Astrocyte (in vitro differentiated cells and primary cell): Measurements from ENCODE around the gene ABTB2. TPM values are rescaled to one million over a fixed set of nuclear protein-coding genes. Genes with fewer than 3 reads are reported as not detected.
A peak's percentile ranks its signal among the peaks of the same experiment; 100 is the strongest.

Experiments
- DNase-seq: peaks from one replicate; pipeline ENCODE4 v3.0.0-alpha.2; 2010; ENCODE audit warnings: low read depth
- FAIRE-seq: peaks from 2 replicates; lab custom pipeline; 2011; peaks lifted over from hg19 to GRCh38; lab: Jason Lieb, UNC
- H2AFZ ChIP-seq: 2 replicates; pipeline ENCODE4 v1.6.0; 2012; ENCODE audit warnings: low read depth, low read length, inconsistent platforms
- H3K27ac ChIP-seq: 2 replicates; pipeline ENCODE4 v1.5.1; 2011; ENCODE audit warnings: low read depth, low read length, inconsistent platforms
- H3K27me3 ChIP-seq: 2 replicates; pipeline ENCODE4 v1.6.0; 2011; ENCODE audit warnings: low read length, inconsistent platforms; ENCODE audit not compliant: insufficient read depth
- H3K36me3 ChIP-seq: 2 replicates; pipeline ENCODE4 v1.5.1; 2011; ENCODE audit warnings: low read length, inconsistent platforms; ENCODE audit not compliant: insufficient read depth
- H3K4me1 ChIP-seq: 2 replicates; pipeline ENCODE4 v1.5.1; 2011; ENCODE audit warnings: low read length, inconsistent platforms; ENCODE audit not compliant: insufficient read depth
- H3K4me2 ChIP-seq: 2 replicates; pipeline ENCODE4 v1.6.0; 2012; ENCODE audit warnings: low read length, inconsistent platforms
- H3K4me3 ChIP-seq: 2 replicates; pipeline ENCODE4 v1.5.1; 2011; ENCODE audit warnings: low read depth, mild to moderate bottlenecking, low read length, inconsistent platforms; ENCODE audit not compliant: insufficient read depth
- H3K79me2 ChIP-seq: 2 replicates; pipeline ENCODE4 v1.6.0; 2012; ENCODE audit warnings: mild to moderate bottlenecking, low read length, inconsistent platforms; ENCODE audit not compliant: insufficient read depth
- H3K9ac ChIP-seq: 2 replicates; pipeline ENCODE4 v1.6.0; 2012; ENCODE audit warnings: mild to moderate bottlenecking, low read length, inconsistent platforms
- H3K9me3 ChIP-seq: 2 replicates; pipeline ENCODE4 v1.5.1; 2012; ENCODE audit warnings: low read depth, mild to moderate bottlenecking, low read length, inconsistent platforms; ENCODE audit not compliant: insufficient read depth
- H4K20me1 ChIP-seq: 2 replicates; pipeline ENCODE4 v1.6.0; 2012; ENCODE audit warnings: low read length, inconsistent platforms; ENCODE audit not compliant: insufficient read depth
- H3K27ac Mint-ChIP-seq: one replicate; pipeline ENCODE4 v1.8.0; 2021; ENCODE audit warnings: mild to moderate bottlenecking, mixed read lengths; ENCODE audit not compliant: unreplicated experiment
- H3K27me3 Mint-ChIP-seq: one replicate; pipeline ENCODE4 v1.8.0; 2021; ENCODE audit warnings: low read depth, mixed read lengths; ENCODE audit not compliant: unreplicated experiment
- H3K36me3 Mint-ChIP-seq: one replicate; pipeline ENCODE4 v1.8.0; 2021; ENCODE audit warnings: low read depth, mixed read lengths; ENCODE audit not compliant: unreplicated experiment
- H3K4me1 Mint-ChIP-seq: one replicate; pipeline ENCODE4 v1.8.0; 2021; ENCODE audit warnings: low read depth, mixed read lengths; ENCODE audit not compliant: unreplicated experiment
- H3K4me3 Mint-ChIP-seq: one replicate; pipeline ENCODE4 v1.8.0; 2021; ENCODE audit warnings: mild to moderate bottlenecking, moderate library complexity, mixed read lengths; ENCODE audit not compliant: unreplicated experiment
- H3K9me3 Mint-ChIP-seq: one replicate; pipeline ENCODE4 v1.8.0; 2021; ENCODE audit warnings: mild to moderate bottlenecking, mixed read lengths; ENCODE audit not compliant: unreplicated experiment
- EZH2 ChIP-seq: IDR thresholded peaks from 2 replicates; pipeline ENCODE4 v1.6.1; 2012; ENCODE audit warnings: mild to moderate bottlenecking, low read length, inconsistent platforms; ENCODE audit not compliant: insufficient read depth
- total RNA-seq: library from RNA; stranded (reverse); gene quantifications from 2 replicates; pipeline ENCODE4 v1.2.1, GENCODE V29; 2021
- TF ChIP-seq, protein P1 (sequence below): IDR thresholded peaks from 2 replicates; pipeline ENCODE4 v1.5.1; 2011; ENCODE audit warnings: low read depth, mild to moderate bottlenecking, inconsistent platforms, low read length, moderate library complexity; ENCODE audit not compliant: insufficient read depth

Gene ABTB2
- total RNA-seq, 1 donor from 2014 or later, result 14.1 TPM

DNA sequence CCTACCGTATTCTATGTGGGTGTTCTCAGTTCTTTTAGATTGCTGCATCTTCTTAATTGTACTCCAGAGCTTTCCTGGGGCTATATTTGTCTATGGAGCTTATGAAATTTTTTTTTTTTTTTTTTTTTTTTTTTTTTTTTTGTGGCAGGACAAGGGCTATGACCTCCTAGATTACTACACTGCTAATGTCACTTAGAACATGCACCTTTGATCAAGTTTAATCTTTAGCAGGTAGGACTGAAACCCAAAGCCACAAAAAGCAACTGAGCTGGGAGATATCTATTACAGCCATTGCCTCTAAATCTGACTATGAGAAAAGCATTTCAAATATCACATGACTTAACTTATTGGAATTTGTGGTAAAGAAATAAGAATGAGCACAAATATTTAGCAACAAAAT lies 21.7 kb upstream of the ABTB2 start:
- H3K9me3 ChIP-seq, result peaks cover 8% of the 10 kb centered on the region

GRCh38 chr11:34379079-34379478 lies 21.3 kb upstream of the ABTB2 start:
- H3K27me3 Mint-ChIP-seq, result no peaks in the 10 kb centered on the region
- H3K4me1 Mint-ChIP-seq, result peaks cover 8% of the 10 kb centered on the region
- no peaks in the 10 kb centered on the region for H3K79me2 ChIP-seq
- peaks cover 3% of the 10 kb centered on the region for H3K36me3 Mint-ChIP-seq
- H3K9me3 Mint-ChIP-seq, result peaks cover 20% of the 10 kb centered on the region
- peak; percentile 61 for DNase-seq
- peak; percentile 20 for FAIRE-seq
- H3K4me1 ChIP-seq, result peaks cover 7% of the 10 kb centered on the region
- H3K9ac ChIP-seq, result no peak overlapping the region
- no peaks in the 10 kb centered on the region for H3K36me3 ChIP-seq
- no peaks in the 10 kb centered on the region for H3K27me3 ChIP-seq
- H3K27ac ChIP-seq, result peak overlapping the region; percentile 47
- no peak overlapping the region for H3K4me3 ChIP-seq
- no peak for TF ChIP-seq EZH2
- TF ChIP-seq, protein P1, sequence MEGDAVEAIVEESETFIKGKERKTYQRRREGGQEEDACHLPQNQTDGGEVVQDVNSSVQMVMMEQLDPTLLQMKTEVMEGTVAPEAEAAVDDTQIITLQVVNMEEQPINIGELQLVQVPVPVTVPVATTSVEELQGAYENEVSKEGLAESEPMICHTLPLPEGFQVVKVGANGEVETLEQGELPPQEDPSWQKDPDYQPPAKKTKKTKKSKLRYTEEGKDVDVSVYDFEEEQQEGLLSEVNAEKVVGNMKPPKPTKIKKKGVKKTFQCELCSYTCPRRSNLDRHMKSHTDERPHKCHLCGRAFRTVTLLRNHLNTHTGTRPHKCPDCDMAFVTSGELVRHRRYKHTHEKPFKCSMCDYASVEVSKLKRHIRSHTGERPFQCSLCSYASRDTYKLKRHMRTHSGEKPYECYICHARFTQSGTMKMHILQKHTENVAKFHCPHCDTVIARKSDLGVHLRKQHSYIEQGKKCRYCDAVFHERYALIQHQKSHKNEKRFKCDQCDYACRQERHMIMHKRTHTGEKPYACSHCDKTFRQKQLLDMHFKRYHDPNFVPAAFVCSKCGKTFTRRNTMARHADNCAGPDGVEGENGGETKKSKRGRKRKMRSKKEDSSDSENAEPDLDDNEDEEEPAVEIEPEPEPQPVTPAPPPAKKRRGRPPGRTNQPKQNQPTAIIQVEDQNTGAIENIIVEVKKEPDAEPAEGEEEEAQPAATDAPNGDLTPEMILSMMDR, result no peak
- H3K4me2 ChIP-seq, result no peak overlapping the region
- no peaks in the 10 kb centered on the region for H4K20me1 ChIP-seq
- no peak overlapping the region for H2AFZ ChIP-seq
- H3K4me3 Mint-ChIP-seq, result no peak overlapping the region
- H3K9me3 ChIP-seq, result peaks cover 8% of the 10 kb centered on the region
- H3K27ac Mint-ChIP-seq, result no peak overlapping the region

More for the DNA sequence above, 21.7 kb upstream of the ABTB2 start:
- FAIRE-seq (no peak), DNase-seq (no peak)
- peaks cover 8% of the 10 kb centered on the region for H3K4me1 Mint-ChIP-seq
- H2AFZ ChIP-seq, result no peak overlapping the region
- no peaks in the 10 kb centered on the region for H3K36me3 ChIP-seq
- H3K36me3 Mint-ChIP-seq, result peaks cover 3% of the 10 kb centered on the region
- H3K27ac Mint-ChIP-seq, result no peak overlapping the region
- peaks cover 7% of the 10 kb centered on the region for H3K4me1 ChIP-seq
- H3K27me3 ChIP-seq, result no peaks in the 10 kb centered on the region
- H3K9ac ChIP-seq, result no peak overlapping the region
- H3K27ac ChIP-seq, result peak overlapping the region; percentile 47
- no peak overlapping the region for H3K4me2 ChIP-seq
- H3K4me3 ChIP-seq, result no peak overlapping the region
- no peaks in the 10 kb centered on the region for H4K20me1 ChIP-seq
- H3K4me3 Mint-ChIP-seq, result no peak overlapping the region
- H3K9me3 Mint-ChIP-seq, result peaks cover 19% of the 10 kb centered on the region
- no peaks in the 10 kb centered on the region for H3K79me2 ChIP-seq
- H3K27me3 Mint-ChIP-seq, result no peaks in the 10 kb centered on the region
- TF ChIP-seq EZH2, result no peak
- TF ChIP-seq, protein P1, result no peak

- no peak overlapping the region for H3K4me3 Mint-ChIP-seq
- no peaks in the 10 kb centered on the region for H3K27me3 Mint-ChIP-seq
- no peak overlapping the region for H3K4me3 ChIP-seq
- no peak overlapping the region for H3K27ac ChIP-seq
- no peak overlapping the region for H3K27ac Mint-ChIP-seq
- DNase-seq (no peak), FAIRE-seq (no peak)
- H3K79me2 ChIP-seq, result no peaks in the 10 kb centered on the region
- no peak for TF ChIP-seq EZH2
- H3K27me3 ChIP-seq, result no peaks in the 10 kb centered on the region
- no peak overlapping the region for H3K9ac ChIP-seq
- peaks cover 8% of the 10 kb centered on the region for H3K9me3 ChIP-seq
- peaks cover 9% of the 10 kb centered on the region for H3K4me1 Mint-ChIP-seq
- no peaks in the 10 kb centered on the region for H4K20me1 ChIP-seq
- no peak overlapping the region for H2AFZ ChIP-seq
- H3K4me2 ChIP-seq, result no peak overlapping the region
- H3K36me3 Mint-ChIP-seq, result peaks cover 3% of the 10 kb centered on the region
- no peaks in the 10 kb centered on the region for H3K36me3 ChIP-seq
- H3K9me3 Mint-ChIP-seq, result peaks cover 20% of the 10 kb centered on the region
- peaks cover 12% of the 10 kb centered on the region for H3K4me1 ChIP-seq
These were observed 15.9 kb upstream of the ABTB2 start for GRCh38 chr11:34373727-34374126.
